Neural progenitor cell (in vitro differentiated cells): ENCODE measurements around the gene FARP2.

ENCODE experiments used
- EZH2phosphoT487 ChIP-seq: fragments of 200-600 bp; sonication (generic); IDR thresholded peaks from 2 replicates; pipeline ENCODE4 v1.6.1; 2017; ENCODE audit warnings: antibody characterized with exemption
- TF ChIP-seq, protein P1 (sequence below): fragments of 200-600 bp; sonication (generic); IDR thresholded peaks from 2 replicates; pipeline ENCODE4 v1.5.1; 2017; ENCODE audit warnings: antibody characterized with exemption, mild to moderate bottlenecking

- TF ChIP-seq, protein P1, sequence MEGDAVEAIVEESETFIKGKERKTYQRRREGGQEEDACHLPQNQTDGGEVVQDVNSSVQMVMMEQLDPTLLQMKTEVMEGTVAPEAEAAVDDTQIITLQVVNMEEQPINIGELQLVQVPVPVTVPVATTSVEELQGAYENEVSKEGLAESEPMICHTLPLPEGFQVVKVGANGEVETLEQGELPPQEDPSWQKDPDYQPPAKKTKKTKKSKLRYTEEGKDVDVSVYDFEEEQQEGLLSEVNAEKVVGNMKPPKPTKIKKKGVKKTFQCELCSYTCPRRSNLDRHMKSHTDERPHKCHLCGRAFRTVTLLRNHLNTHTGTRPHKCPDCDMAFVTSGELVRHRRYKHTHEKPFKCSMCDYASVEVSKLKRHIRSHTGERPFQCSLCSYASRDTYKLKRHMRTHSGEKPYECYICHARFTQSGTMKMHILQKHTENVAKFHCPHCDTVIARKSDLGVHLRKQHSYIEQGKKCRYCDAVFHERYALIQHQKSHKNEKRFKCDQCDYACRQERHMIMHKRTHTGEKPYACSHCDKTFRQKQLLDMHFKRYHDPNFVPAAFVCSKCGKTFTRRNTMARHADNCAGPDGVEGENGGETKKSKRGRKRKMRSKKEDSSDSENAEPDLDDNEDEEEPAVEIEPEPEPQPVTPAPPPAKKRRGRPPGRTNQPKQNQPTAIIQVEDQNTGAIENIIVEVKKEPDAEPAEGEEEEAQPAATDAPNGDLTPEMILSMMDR, result no peak
- no peak for TF ChIP-seq EZH2phosphoT487
Observed at GRCh38 chr2:241430178-241430577, 74.1 kb downstream of the FARP2 start.
